SK-N-SH treated with all-trans-retinoic acid at 6 μM for 48 hours (cell line): ENCODE results near the gene CLDN11.

ENCODE experiments used
- ATAC-seq: fragments of 200-7000 bp; cut with Tn5 transposase; 3 replicates; pipeline ENCODE4 v1.9.1; 2020; ENCODE audit warnings: mild to moderate bottlenecking, moderate library complexity
- ARNTL ChIP-seq: fragments of 450-650 bp; formaldehyde crosslinking; IDR thresholded peaks from 2 replicates; pipeline ENCODE4 v1.5.0; 2020; ENCODE audit warnings: low read depth, mild to moderate bottlenecking, moderate library complexity, borderline replicate concordance
- BACH2 ChIP-seq: fragments of 250-450 bp; sonication (Bioruptor Pico); IDR thresholded peaks from 2 replicates; pipeline ENCODE4 v1.9.0; 2021; ENCODE audit warnings: mild to moderate bottlenecking, borderline replicate concordance
- CSDC2 ChIP-seq: fragments of 250-450 bp; sonication (Bioruptor Pico); IDR thresholded peaks from 2 replicates; pipeline ENCODE4 v1.5.0; 2020; ENCODE audit warnings: mild to moderate bottlenecking, moderate library complexity
- CSRNP3 ChIP-seq: fragments of 250-450 bp; sonication (Bioruptor Pico); IDR thresholded peaks from 2 replicates; pipeline ENCODE4 v1.5.1; 2021; ENCODE audit warnings: mild to moderate bottlenecking, moderate library complexity
- ESRRG ChIP-seq: fragments of 250-450 bp; sonication (Bioruptor Pico); IDR thresholded peaks from 2 replicates; pipeline ENCODE4 v1.6.1; 2021; ENCODE audit warnings: mild to moderate bottlenecking
- GLIS3 ChIP-seq: fragments of 250-450 bp; sonication (Bioruptor Pico); IDR thresholded peaks from 2 replicates; pipeline ENCODE4 v1.5.0; 2020; ENCODE audit warnings: mild to moderate bottlenecking, moderate library complexity
- OSR1 ChIP-seq: fragments of 250-450 bp; sonication (Bioruptor Pico); IDR thresholded peaks from 2 replicates; pipeline ENCODE4 v1.8.0; 2022; ENCODE audit warnings: moderate library complexity, mild to moderate bottlenecking, inconsistent platforms
- PATZ1 ChIP-seq: fragments of 250-450 bp; sonication (Bioruptor Pico); IDR thresholded peaks from 2 replicates; pipeline ENCODE4 v1.8.0; 2020; ENCODE audit warnings: mild to moderate bottlenecking, moderate library complexity, borderline replicate concordance
- POU6F1 ChIP-seq: fragments of 250-450 bp; sonication (Bioruptor Pico); IDR thresholded peaks from 2 replicates; pipeline ENCODE4 v1.8.0; 2021; ENCODE audit warnings: low read depth, mild to moderate bottlenecking, moderate library complexity, borderline replicate concordance
- PPARA ChIP-seq: fragments of 250-450 bp; sonication (Bioruptor Pico); IDR thresholded peaks from 2 replicates; pipeline ENCODE4 v1.5.0; 2020; ENCODE audit warnings: mild to moderate bottlenecking, borderline replicate concordance
- RARB ChIP-seq: fragments of 250-450 bp; sonication (Bioruptor Pico); IDR thresholded peaks from 2 replicates; pipeline ENCODE4 v1.8.0; 2021; ENCODE audit warnings: mild to moderate bottlenecking, moderate library complexity
- SNAI2 ChIP-seq: fragments of 250-450 bp; sonication (Bioruptor Pico); IDR thresholded peaks from 2 replicates; pipeline ENCODE4 v1.5.0; 2020; ENCODE audit warnings: mild to moderate bottlenecking, moderate library complexity
- TCF4 ChIP-seq: fragments of 250-450 bp; sonication (Bioruptor Pico); IDR thresholded peaks from 2 replicates; pipeline ENCODE4 v1.8.0; 2021; ENCODE audit warnings: mild to moderate bottlenecking, moderate library complexity, borderline replicate concordance
- TOX ChIP-seq: fragments of 250-450 bp; sonication (Bioruptor Pico); IDR thresholded peaks from 2 replicates; pipeline ENCODE4 v1.8.0; 2021; ENCODE audit warnings: mild to moderate bottlenecking, moderate library complexity, borderline replicate concordance
- ZC3H10 ChIP-seq: fragments of 250-450 bp; sonication (Bioruptor Pico); IDR thresholded peaks from 2 replicates; pipeline ENCODE4 v1.5.1; 2021; ENCODE audit warnings: mild to moderate bottlenecking, moderate library complexity
- ZFP3 ChIP-seq: fragments of 250-450 bp; sonication (Bioruptor Pico); IDR thresholded peaks from 2 replicates; pipeline ENCODE4 v1.5.0; 2020; ENCODE audit warnings: mild to moderate bottlenecking, moderate library complexity
- ZFP30 ChIP-seq: fragments of 450-650 bp; formaldehyde crosslinking; IDR thresholded peaks from 2 replicates; pipeline ENCODE4 v1.5.0; 2022; ENCODE audit warnings: mild to moderate bottlenecking, moderate library complexity
- ZNF565 ChIP-seq: fragments of 450-650 bp; formaldehyde crosslinking; conservative IDR thresholded peaks from 2 replicates; pipeline ENCODE4 v1.5.0; 2020; ENCODE audit warnings: low read depth, mild to moderate bottlenecking, moderate library complexity
- ZNF70 ChIP-seq: fragments of 450-650 bp; formaldehyde crosslinking; IDR thresholded peaks from 2 replicates; pipeline ENCODE4 v1.5.0; 2020; ENCODE audit warnings: mild to moderate bottlenecking, moderate library complexity
- ZNF8 ChIP-seq: fragments of 450-650 bp; formaldehyde crosslinking; IDR thresholded peaks from 2 replicates; pipeline ENCODE4 v1.5.0; 2020; ENCODE audit warnings: mild to moderate bottlenecking, moderate library complexity
- TF ChIP-seq, protein P1 (sequence below): fragments of 250-450 bp; sonication (Bioruptor Pico); IDR thresholded peaks from 2 replicates; pipeline ENCODE4 v1.5.1; 2020; ENCODE audit warnings: low read depth, mild to moderate bottlenecking, moderate library complexity
- TF ChIP-seq, protein P2 (sequence below): fragments of 250-450 bp; sonication (Bioruptor Pico); IDR thresholded peaks from 2 replicates; pipeline ENCODE4 v1.5.0; 2020; ENCODE audit warnings: mild to moderate bottlenecking, moderate library complexity

CLDN11 gene

DNA sequence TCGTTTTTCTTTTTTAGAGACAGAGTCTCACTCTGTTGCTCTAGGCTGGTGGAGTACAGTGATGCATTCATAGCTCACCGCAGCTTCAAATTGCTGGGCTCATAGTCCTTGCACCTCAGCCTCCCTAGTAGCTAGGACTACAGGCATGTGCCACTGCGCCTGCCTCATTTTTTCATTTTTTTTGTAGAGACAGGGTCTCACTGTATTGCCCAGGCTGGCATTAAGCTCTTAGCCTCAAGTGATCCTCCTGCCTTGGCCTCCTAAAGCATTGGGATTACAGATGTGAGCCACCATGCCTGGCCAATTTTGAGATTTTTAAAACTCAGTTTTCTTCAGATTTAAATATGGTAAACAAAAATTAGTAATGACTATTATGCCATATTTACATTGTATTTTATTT lies 32.2 kb upstream of the CLDN11 start:
- no peak for ATAC-seq
- TF ChIP-seq ZFP30 (CRISPR knock-in tag): no peak
- TF ChIP-seq RARB (CRISPR knock-in tag): no peak
- no peak for TF ChIP-seq ZNF8
- TF ChIP-seq OSR1 (CRISPR knock-in tag): no peak
- no peak for TF ChIP-seq PPARA (CRISPR knock-in tag)
- no peak for TF ChIP-seq GLIS3 (CRISPR knock-in tag)

DNA sequence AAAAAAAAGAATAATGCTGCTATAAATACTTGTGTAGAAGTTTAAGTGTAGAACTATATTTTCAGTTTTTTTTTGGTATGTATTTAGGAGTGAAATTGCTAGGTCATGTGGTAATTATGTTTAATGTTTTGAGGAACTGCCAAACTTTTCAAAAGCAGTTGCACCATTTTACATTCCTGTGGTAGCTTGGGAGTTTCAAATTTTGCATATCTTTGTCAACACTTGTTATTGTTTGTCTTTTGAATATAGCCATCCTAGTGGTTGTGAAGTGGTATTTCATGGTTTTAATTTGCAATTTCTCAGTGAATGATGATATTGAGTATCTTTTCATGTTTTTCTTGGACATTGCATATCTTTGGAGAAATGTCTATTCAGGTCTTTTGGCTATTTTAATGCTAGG lies 30.7 kb upstream of the CLDN11 start:
- TF ChIP-seq TOX: no peak
- TF ChIP-seq, protein P1, sequence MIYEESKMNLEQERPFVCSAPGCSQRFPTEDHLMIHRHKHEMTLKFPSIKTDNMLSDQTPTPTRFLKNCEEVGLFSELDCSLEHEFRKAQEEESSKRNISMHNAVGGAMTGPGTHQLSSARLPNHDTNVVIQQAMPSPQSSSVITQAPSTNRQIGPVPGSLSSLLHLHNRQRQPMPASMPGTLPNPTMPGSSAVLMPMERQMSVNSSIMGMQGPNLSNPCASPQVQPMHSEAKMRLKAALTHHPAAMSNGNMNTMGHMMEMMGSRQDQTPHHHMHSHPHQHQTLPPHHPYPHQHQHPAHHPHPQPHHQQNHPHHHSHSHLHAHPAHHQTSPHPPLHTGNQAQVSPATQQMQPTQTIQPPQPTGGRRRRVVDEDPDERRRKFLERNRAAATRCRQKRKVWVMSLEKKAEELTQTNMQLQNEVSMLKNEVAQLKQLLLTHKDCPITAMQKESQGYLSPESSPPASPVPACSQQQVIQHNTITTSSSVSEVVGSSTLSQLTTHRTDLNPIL (CRISPR knock-in tag): no peak
- TF ChIP-seq PPARA (CRISPR knock-in tag): no peak
- no peak for TF ChIP-seq ZNF70 (CRISPR knock-in tag)
- no peak for TF ChIP-seq ZNF565 (CRISPR knock-in tag)
- TF ChIP-seq ZFP3 (CRISPR knock-in tag): no peak
- TF ChIP-seq PATZ1 (CRISPR knock-in tag): no peak
- TF ChIP-seq ZC3H10 (CRISPR knock-in tag): no peak
- no peak for TF ChIP-seq POU6F1
- TF ChIP-seq CSRNP3 (CRISPR knock-in tag): no peak
- TF ChIP-seq GLIS3 (CRISPR knock-in tag): no peak
- no peak for TF ChIP-seq ZNF8
- TF ChIP-seq TCF4 (CRISPR knock-in tag): no peak
- no peak for TF ChIP-seq CSDC2 (CRISPR knock-in tag)
- TF ChIP-seq RARB (CRISPR knock-in tag): no peak
- TF ChIP-seq ZFP30 (CRISPR knock-in tag): no peak
- no peak for TF ChIP-seq BACH2 (CRISPR knock-in tag)
- ATAC-seq: no peak

DNA sequence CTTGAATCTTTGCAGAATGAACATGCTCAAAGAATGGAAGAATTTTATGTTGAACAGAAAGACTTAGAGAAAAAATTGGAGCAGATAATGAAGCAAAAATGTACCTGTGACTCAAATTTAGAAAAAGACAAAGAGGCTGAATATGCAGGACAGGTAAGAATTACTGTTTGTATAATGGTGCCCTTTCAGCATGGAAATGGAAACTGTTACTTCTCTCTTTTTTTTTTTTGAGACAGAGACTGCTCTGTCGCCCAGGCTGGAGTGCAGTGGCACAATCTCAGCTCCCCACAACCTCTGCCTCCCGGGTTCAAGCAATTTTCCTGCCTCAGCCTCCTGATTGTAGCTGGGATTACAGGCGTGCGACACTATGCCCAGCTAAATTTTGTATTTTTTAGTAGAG lies 27.6 kb upstream of the CLDN11 start:
- TF ChIP-seq CSRNP3 (CRISPR knock-in tag): no peak
- no peak for TF ChIP-seq OSR1 (CRISPR knock-in tag)
- no peak for TF ChIP-seq ARNTL (CRISPR knock-in tag)
- no peak for TF ChIP-seq ZNF8
- TF ChIP-seq TOX: no peak
- no peak for TF ChIP-seq ZC3H10 (CRISPR knock-in tag)
- TF ChIP-seq, protein P2, sequence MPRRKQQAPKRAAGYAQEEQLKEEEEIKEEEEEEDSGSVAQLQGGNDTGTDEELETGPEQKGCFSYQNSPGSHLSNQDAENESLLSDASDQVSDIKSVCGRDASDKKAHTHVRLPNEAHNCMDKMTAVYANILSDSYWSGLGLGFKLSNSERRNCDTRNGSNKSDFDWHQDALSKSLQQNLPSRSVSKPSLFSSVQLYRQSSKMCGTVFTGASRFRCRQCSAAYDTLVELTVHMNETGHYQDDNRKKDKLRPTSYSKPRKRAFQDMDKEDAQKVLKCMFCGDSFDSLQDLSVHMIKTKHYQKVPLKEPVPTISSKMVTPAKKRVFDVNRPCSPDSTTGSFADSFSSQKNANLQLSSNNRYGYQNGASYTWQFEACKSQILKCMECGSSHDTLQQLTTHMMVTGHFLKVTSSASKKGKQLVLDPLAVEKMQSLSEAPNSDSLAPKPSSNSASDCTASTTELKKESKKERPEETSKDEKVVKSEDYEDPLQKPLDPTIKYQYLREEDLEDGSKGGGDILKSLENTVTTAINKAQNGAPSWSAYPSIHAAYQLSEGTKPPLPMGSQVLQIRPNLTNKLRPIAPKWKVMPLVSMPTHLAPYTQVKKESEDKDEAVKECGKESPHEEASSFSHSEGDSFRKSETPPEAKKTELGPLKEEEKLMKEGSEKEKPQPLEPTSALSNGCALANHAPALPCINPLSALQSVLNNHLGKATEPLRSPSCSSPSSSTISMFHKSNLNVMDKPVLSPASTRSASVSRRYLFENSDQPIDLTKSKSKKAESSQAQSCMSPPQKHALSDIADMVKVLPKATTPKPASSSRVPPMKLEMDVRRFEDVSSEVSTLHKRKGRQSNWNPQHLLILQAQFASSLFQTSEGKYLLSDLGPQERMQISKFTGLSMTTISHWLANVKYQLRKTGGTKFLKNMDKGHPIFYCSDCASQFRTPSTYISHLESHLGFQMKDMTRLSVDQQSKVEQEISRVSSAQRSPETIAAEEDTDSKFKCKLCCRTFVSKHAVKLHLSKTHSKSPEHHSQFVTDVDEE (CRISPR knock-in tag): no peak
- TF ChIP-seq RARB (CRISPR knock-in tag): no peak
- TF ChIP-seq PPARA (CRISPR knock-in tag): no peak
- TF ChIP-seq, protein P1 (CRISPR knock-in tag): no peak
- no peak for TF ChIP-seq ZFP3 (CRISPR knock-in tag)
- TF ChIP-seq PATZ1 (CRISPR knock-in tag): no peak
- no peak for TF ChIP-seq ESRRG (CRISPR knock-in tag)
- TF ChIP-seq CSDC2 (CRISPR knock-in tag): no peak
- TF ChIP-seq SNAI2: no peak
- ATAC-seq: no peak
